OCI-LY3 (cell line): ENCODE data around the gene SMAD4.

Experiments
- H2AFZ ChIP-seq: fragments of 200-600, 300-600 bp; shearing (Covaris generic); 2 replicates; pipeline ENCODE4 v1.6.0; 2014; ENCODE audit warnings: antibody characterized with exemption, low read depth, low read length
- H3K27ac ChIP-seq: fragments of 200-600, 300-600 bp; sonication (generic); 2 replicates; pipeline ENCODE4 v1.5.1; 2014; ENCODE audit warnings: mild to moderate bottlenecking, low read length, moderate library complexity, mixed read lengths
- H3K27me3 ChIP-seq: fragments of 200-600, 300-600 bp; sonication (generic); 2 replicates; pipeline ENCODE4 v1.6.1; 2014; ENCODE audit warnings: low read depth, low read length, mixed read lengths
- H3K36me3 ChIP-seq: fragments of 200-600, 300-600 bp; sonication (generic); replicated peaks from 2 replicates; pipeline ENCODE3; 2014; ENCODE audit warnings: low read depth, low read length, mixed read lengths
- H3K4me1 ChIP-seq: fragments of 300-600, 200-600 bp; sonication (generic); 2 replicates; pipeline ENCODE4 v1.6.1; 2014; ENCODE audit warnings: low read length, mixed read lengths
- H3K4me2 ChIP-seq: fragments of 200-600, 300-600 bp; sonication (generic); 2 replicates; pipeline ENCODE4 v1.6.1; 2014; ENCODE audit warnings: low read length, mixed read lengths
- H3K4me3 ChIP-seq: fragments of 300-600, 200-600 bp; sonication (generic); 2 replicates; pipeline ENCODE4 v1.5.1; 2014; ENCODE audit warnings: antibody characterized with exemption, mild to moderate bottlenecking, low read length, moderate library complexity
- H3K79me2 ChIP-seq: fragments of 300-600, 200-600 bp; shearing (Covaris generic); 2 replicates; pipeline ENCODE4 v1.6.1; 2014; ENCODE audit warnings: mild to moderate bottlenecking, low read length, mixed read lengths
- H3K9ac ChIP-seq: fragments of 300-600, 200-600 bp; shearing (Covaris generic); 2 replicates; pipeline ENCODE4 v1.6.0; 2014; ENCODE audit warnings: mild to moderate bottlenecking, low read length, moderate library complexity
- H3K9me3 ChIP-seq: fragments of 200-600, 300-600 bp; shearing (Covaris generic); 2 replicates; pipeline ENCODE4 v1.6.1; 2014; ENCODE audit warnings: low read length, mixed read lengths; ENCODE audit not compliant: insufficient read depth
- H4K20me1 ChIP-seq: fragments of 200-600, 300-600 bp; sonication (generic); 2 replicates; pipeline ENCODE4 v1.6.1; 2016; ENCODE audit warnings: low read length, mixed read lengths; ENCODE audit not compliant: insufficient read depth
- EZH2phosphoT487 ChIP-seq: fragments of 200-600 bp; shearing (Covaris generic); IDR thresholded peaks from 2 replicates; pipeline ENCODE4 v1.6.1; 2018; ENCODE audit warnings: antibody characterized with exemption, mixed run types, low read depth
- TF ChIP-seq, protein P1 (sequence below): fragments of 200-600, 300-600 bp; sonication (generic); IDR thresholded peaks from 2 replicates; pipeline ENCODE4 v1.5.1; 2014; ENCODE audit warnings: antibody characterized with exemption, low read length, low read depth

SMAD4 gene

GRCh38 chr18:50986360-50987087, 43.5 kb upstream of the SMAD4 start:
- peaks cover 3% of the 10 kb centered on the region; the same call in 1 of the 2 replicates for H4K20me1 ChIP-seq
- no peak overlapping the region for H3K9ac ChIP-seq
- H3K27me3 ChIP-seq = no peaks in the 10 kb centered on the region
- H3K27ac ChIP-seq = no peak overlapping the region
- H3K79me2 ChIP-seq = no peaks in the 10 kb centered on the region
- no peak overlapping the region for H3K4me2 ChIP-seq
- H3K4me3 ChIP-seq = no peak overlapping the region
- H3K4me1 ChIP-seq = no peaks in the 10 kb centered on the region
- peaks cover 33% of the 10 kb centered on the region for H3K36me3 ChIP-seq
- H3K9me3 ChIP-seq = no peaks in the 10 kb centered on the region
- no peak for TF ChIP-seq EZH2phosphoT487
- TF ChIP-seq, protein P1, sequence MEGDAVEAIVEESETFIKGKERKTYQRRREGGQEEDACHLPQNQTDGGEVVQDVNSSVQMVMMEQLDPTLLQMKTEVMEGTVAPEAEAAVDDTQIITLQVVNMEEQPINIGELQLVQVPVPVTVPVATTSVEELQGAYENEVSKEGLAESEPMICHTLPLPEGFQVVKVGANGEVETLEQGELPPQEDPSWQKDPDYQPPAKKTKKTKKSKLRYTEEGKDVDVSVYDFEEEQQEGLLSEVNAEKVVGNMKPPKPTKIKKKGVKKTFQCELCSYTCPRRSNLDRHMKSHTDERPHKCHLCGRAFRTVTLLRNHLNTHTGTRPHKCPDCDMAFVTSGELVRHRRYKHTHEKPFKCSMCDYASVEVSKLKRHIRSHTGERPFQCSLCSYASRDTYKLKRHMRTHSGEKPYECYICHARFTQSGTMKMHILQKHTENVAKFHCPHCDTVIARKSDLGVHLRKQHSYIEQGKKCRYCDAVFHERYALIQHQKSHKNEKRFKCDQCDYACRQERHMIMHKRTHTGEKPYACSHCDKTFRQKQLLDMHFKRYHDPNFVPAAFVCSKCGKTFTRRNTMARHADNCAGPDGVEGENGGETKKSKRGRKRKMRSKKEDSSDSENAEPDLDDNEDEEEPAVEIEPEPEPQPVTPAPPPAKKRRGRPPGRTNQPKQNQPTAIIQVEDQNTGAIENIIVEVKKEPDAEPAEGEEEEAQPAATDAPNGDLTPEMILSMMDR = no peak
- no peak overlapping the region for H2AFZ ChIP-seq

DNA sequence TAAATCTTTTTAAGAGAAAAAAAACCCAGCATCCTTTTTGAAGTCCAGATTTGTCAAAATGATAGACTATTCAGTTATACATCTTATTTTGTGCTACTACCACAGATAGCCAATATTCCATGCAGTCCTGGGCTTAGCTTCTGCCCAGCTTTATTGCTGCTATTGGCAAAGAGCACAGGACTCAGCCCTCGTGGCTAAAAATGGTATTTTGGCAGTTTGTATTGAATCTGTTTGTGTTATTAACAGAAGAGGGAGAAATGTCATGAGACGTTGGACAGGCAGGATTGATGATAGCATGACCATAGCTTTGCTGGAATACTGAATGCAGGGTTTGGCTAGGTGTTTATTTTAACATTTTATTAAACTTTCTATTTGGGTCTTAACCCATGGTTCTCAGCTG, 42.8 kb upstream of the SMAD4 start:
- H3K4me2 ChIP-seq = no peak overlapping the region
- no peaks in the 10 kb centered on the region for H3K9me3 ChIP-seq
- TF ChIP-seq EZH2phosphoT487 = no peak
- TF ChIP-seq, protein P1 = no peak
- H4K20me1 ChIP-seq = peaks cover 3% of the 10 kb centered on the region; the same call in 1 of the 2 replicates
- H3K4me1 ChIP-seq = no peaks in the 10 kb centered on the region
- peaks cover 31% of the 10 kb centered on the region for H3K36me3 ChIP-seq
- H3K27ac ChIP-seq = no peak overlapping the region
- no peaks in the 10 kb centered on the region for H3K79me2 ChIP-seq
- no peak overlapping the region for H2AFZ ChIP-seq
- no peak overlapping the region for H3K9ac ChIP-seq
- H3K4me3 ChIP-seq = no peak overlapping the region
- H3K27me3 ChIP-seq = no peaks in the 10 kb centered on the region

DNA sequence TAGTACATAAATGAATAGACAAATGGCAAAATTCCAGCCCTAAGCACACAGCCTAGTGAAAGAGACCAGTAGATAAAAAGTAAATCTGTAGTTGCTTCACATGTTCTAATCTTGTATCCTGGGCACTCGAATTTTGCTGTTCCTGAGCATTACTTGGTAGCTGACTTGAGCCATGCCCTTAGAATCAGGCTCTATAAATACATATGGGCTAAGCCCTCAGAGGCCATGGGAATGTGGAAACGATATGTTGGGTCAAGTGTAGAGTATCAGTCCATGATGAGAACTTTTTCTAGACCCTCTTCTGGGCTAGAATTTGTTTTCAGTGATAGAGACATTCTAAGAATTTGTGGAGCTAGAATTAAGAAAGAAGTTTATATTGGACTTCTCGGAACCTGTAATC, 40.3 kb upstream of the SMAD4 start:
- Histone ChIP-seq H3K36me3 (peaks cover 21% of the 10 kb centered on the region), H3K4me2 (no peak overlapping the region), H3K9ac (no peak overlapping the region), H3K27ac (no peak overlapping the region), H3K4me1 (no peaks in the 10 kb centered on the region), H3K79me2 (no peaks in the 10 kb centered on the region), H2AFZ (no peak overlapping the region), H3K4me3 (no peak overlapping the region), H3K27me3 (no peaks in the 10 kb centered on the region), H4K20me1 (peaks cover 3% of the 10 kb centered on the region; the same call in 1 of the 2 replicates), H3K9me3 (no peaks in the 10 kb centered on the region)
- TF ChIP-seq EZH2phosphoT487 = no peak
- TF ChIP-seq, protein P1 = no peak

GRCh38 chr18:50992351-50992762, 37.7 kb upstream of the SMAD4 start:
- Histone ChIP-seq H3K27me3 (no peaks in the 10 kb centered on the region), H3K9ac (no peak overlapping the region), H3K4me3 (no peak overlapping the region), H3K27ac (no peak overlapping the region), H3K79me2 (no peaks in the 10 kb centered on the region), H3K4me2 (no peak overlapping the region), H2AFZ (no peak overlapping the region), H3K9me3 (no peaks in the 10 kb centered on the region), H3K4me1 (no peaks in the 10 kb centered on the region), H4K20me1 (no peaks in the 10 kb centered on the region), H3K36me3 (peaks cover 9% of the 10 kb centered on the region)
- TF ChIP-seq, protein P1 = no peak
- no peak for TF ChIP-seq EZH2phosphoT487
